AG10803 (cell line): ENCODE data around the gene INTS15.
A peak's percentile ranks its signal among the peaks of the same experiment; 100 is the strongest.

Experiments used
- DNase-seq: peaks from one replicate; pipeline ENCODE4 v3.0.0; 2010; ENCODE audit warnings: low read depth
- H3K4me3 ChIP-seq: 2 replicates; pipeline ENCODE4 v1.5.1; 2011; ENCODE audit warnings: mild to moderate bottlenecking, low read length, control low read depth
- CTCF ChIP-seq: conservative IDR thresholded peaks from 2 replicates; pipeline ENCODE4 v1.5.1; 2011; ENCODE audit warnings: mild to moderate bottlenecking, low read length, control low read depth, inconsistent platforms

Gene INTS15

GRCh38 chr7:6589829-6590644 lies at the start of gene INTS15:
Gene INTS15 (plus strand): TSS chr7:6590021. CDS start chr7:6590284, 263 bp downstream.
- DNase-seq: peak; percentile 79
- peak; percentile 26; the same call in 1 of the 2 replicates for TF ChIP-seq CTCF
- peak within 1 kb of the TSS; percentile 87 for H3K4me3 ChIP-seq

GRCh38 chr7:6542368-6542767 lies 47.5 kb upstream of the INTS15 start:
- no peak for DNase-seq
- no peak overlapping the region for H3K4me3 ChIP-seq
- TF ChIP-seq CTCF: no peak

GRCh38 chr7:6545398-6546126 lies 44.3 kb upstream of the INTS15 start:
- H3K4me3 ChIP-seq: no peak overlapping the region
- TF ChIP-seq CTCF: no peak
- no peak for DNase-seq

GRCh38 chr7:6546498-6547251 lies 43.1 kb upstream of the INTS15 start:
- no peak for DNase-seq
- no peak for TF ChIP-seq CTCF
- H3K4me3 ChIP-seq: no peak overlapping the region

- no peak for DNase-seq
- TF ChIP-seq CTCF: no peak
- no peak overlapping the region for H3K4me3 ChIP-seq
Measured at GRCh38 chr7:6547400-6547799, 42.4 kb upstream of the INTS15 start.

- H3K4me3 ChIP-seq: no peak within 1 kb of the TSS
- DNase-seq: no peak
- TF ChIP-seq CTCF: no peak
Measured at GRCh38 chr7:6551016-6551511, 38.8 kb upstream of the INTS15 start, which contains the start of gene GRID2IP. Gene GRID2IP (minus strand): TSS chr7:6551461. CDS start chr7:6551436, 25 bp downstream.
